GM12892 (cell line): ENCODE results near the gene NRXN2.

Experiments
- POLR2A ChIP-seq: IDR thresholded peaks from 2 replicates; pipeline ENCODE4 v1.6.1; 2011; ENCODE audit warnings: low read depth, low read length, control low read depth
- POLR2AphosphoS5 ChIP-seq: IDR thresholded peaks from 2 replicates; pipeline ENCODE4 v1.6.1; 2011; ENCODE audit warnings: low read depth, low read length, control low read depth
- TAF1 ChIP-seq: IDR thresholded peaks from 2 replicates; pipeline ENCODE4 v1.6.1; 2011; ENCODE audit warnings: low read depth, mild to moderate bottlenecking, control low read depth, low read length, borderline replicate concordance

DNA sequence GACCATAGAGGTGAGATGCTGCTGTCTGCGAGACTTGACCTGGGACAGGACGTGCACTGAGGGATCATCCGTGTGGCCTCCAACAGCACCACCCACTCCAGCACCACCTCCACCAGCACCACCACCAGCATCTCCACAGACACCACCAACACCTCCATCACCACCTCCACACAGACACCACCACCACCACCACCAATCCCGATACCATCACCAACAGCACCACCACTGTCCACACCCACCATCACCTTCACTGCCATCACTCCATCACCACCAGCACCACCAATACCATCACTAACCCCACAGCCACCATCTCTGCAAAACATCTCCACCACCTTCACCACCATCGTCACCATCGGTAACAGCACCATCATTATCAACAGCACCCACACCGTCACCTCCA, 158.6 kb downstream of the NRXN2 start:
- TF ChIP-seq POLR2A (no peak), TAF1 (no peak), POLR2AphosphoS5 (no peak)
